ENCODE data around the gene CCL3.
"Not testable (repeated sequence)": the region's sequence is repeated elsewhere in the genome, so short reads cannot be mapped to it uniquely, and the experiment has no call there.

The CCL3 gene

GRCh38 chr17:36085765-36086164 lies 4.2 kb downstream of the CCL3 start:
- TF ChIP-seq CTCF (IDR thresholded peaks at IDR 0.05; ENCODE audit: low read depth, low read length) (no peak), EZH2phosphoT487 (IDR thresholded peaks at IDR 0.05; ENCODE audit: low read depth) (no peak)
- Histone ChIP-seq H2AFZ (ENCODE audit: low read depth, low read length) (no peak overlapping the region), H3K9me3 (ENCODE audit: insufficient read depth, low read length) (no peaks in the 10 kb centered on the region), H3K4me2 (ENCODE audit: low read length) (no peak overlapping the region), H3K4me3 (ENCODE audit: low read length) (no peak overlapping the region), H3K9ac (ENCODE audit: low read length) (no peak overlapping the region), H3K27ac (ENCODE audit: low read length) (no peak overlapping the region), H3K4me1 (ENCODE audit: low read length) (peaks cover 51% of the 10 kb centered on the region), H3K79me2 (ENCODE audit: low read length) (no peaks in the 10 kb centered on the region), H4K20me1 (ENCODE audit: insufficient read depth, low read length) (no peaks in the 10 kb centered on the region), H3K36me3 (replicated peaks; ENCODE audit: low read depth, low read length) (peaks cover 3% of the 10 kb centered on the region), H3K27me3 (ENCODE audit: low read depth, low read length) (0 out of 2 replicates have a peak, but pooled peaks cover 4% of the 10 kb centered on the region)

- H3K27ac ChIP-seq (ENCODE audit: low read length); H3K9ac ChIP-seq (ENCODE audit: low read length); H3K79me2 ChIP-seq (ENCODE audit: low read length); H3K36me3 ChIP-seq (replicated peaks; ENCODE audit: low read depth, low read length); H3K4me2 ChIP-seq (ENCODE audit: low read length); H3K4me3 ChIP-seq (ENCODE audit: low read length); H4K20me1 ChIP-seq (ENCODE audit: insufficient read depth, low read length); H3K27me3 ChIP-seq (ENCODE audit: low read depth, low read length); H2AFZ ChIP-seq (ENCODE audit: low read depth, low read length); H3K9me3 ChIP-seq (ENCODE audit: insufficient read depth, low read length): not testable (repeated sequence)
- H3K4me1 ChIP-seq (ENCODE audit: low read length): peaks cover 33% of the 10 kb centered on the region
Observed at GRCh38 chr17:36083691-36084090, 6.3 kb downstream of the CCL3 start.

GRCh38 chr17:36082482-36083120 lies 7.3 kb downstream of the CCL3 start:
- H3K9me3 ChIP-seq (ENCODE audit: insufficient read depth, low read length); H3K27me3 ChIP-seq (ENCODE audit: low read depth, low read length); H4K20me1 ChIP-seq (ENCODE audit: insufficient read depth, low read length); H3K79me2 ChIP-seq (ENCODE audit: low read length); H3K36me3 ChIP-seq (replicated peaks; ENCODE audit: low read depth, low read length): not testable (repeated sequence)
- Histone ChIP-seq H3K4me1 (ENCODE audit: low read length) (peaks cover 30% of the 10 kb centered on the region), H3K4me3 (ENCODE audit: low read length) (peak overlapping the region; percentile 72), H2AFZ (ENCODE audit: low read depth, low read length) (peak overlapping the region; percentile 73), H3K9ac (ENCODE audit: low read length) (peak overlapping the region; percentile 45; the same call in 1 of the 2 replicates), H3K27ac (ENCODE audit: low read length) (peak overlapping the region; percentile 57), H3K4me2 (ENCODE audit: low read length) (peak overlapping the region; percentile 83)

GRCh38 chr17:36081681-36082471 lies 8.1 kb downstream of the CCL3 start:
- H3K36me3 ChIP-seq (replicated peaks; ENCODE audit: low read depth, low read length); H3K79me2 ChIP-seq (ENCODE audit: low read length); H3K27me3 ChIP-seq (ENCODE audit: low read depth, low read length); H4K20me1 ChIP-seq (ENCODE audit: insufficient read depth, low read length); H3K9me3 ChIP-seq (ENCODE audit: insufficient read depth, low read length): not testable (repeated sequence)
- Histone ChIP-seq H3K9ac (ENCODE audit: low read length) (peak overlapping the region; percentile 45; the same call in 1 of the 2 replicates), H2AFZ (ENCODE audit: low read depth, low read length) (peak overlapping the region; percentile 73), H3K27ac (ENCODE audit: low read length) (peak overlapping the region; percentile 57), H3K4me2 (ENCODE audit: low read length) (peak overlapping the region; percentile 83), H3K4me1 (ENCODE audit: low read length) (peaks cover 30% of the 10 kb centered on the region), H3K4me3 (ENCODE audit: low read length) (peak overlapping the region; percentile 72)

- no peak overlapping the region for H2AFZ ChIP-seq (ENCODE audit: low read depth, low read length)
- H3K4me3 ChIP-seq (ENCODE audit: low read length): no peak overlapping the region
- H3K36me3 ChIP-seq (replicated peaks; ENCODE audit: low read depth, low read length): no peaks in the 10 kb centered on the region
- H3K27ac ChIP-seq (ENCODE audit: low read length): no peak overlapping the region
- H3K27me3 ChIP-seq (ENCODE audit: low read depth, low read length): peaks cover 7% of the 10 kb centered on the region; the same call in 1 of the 2 replicates
- no peak overlapping the region for H3K9ac ChIP-seq (ENCODE audit: low read length)
- H3K4me2 ChIP-seq (ENCODE audit: low read length): no peak overlapping the region
- TF ChIP-seq CTCF (IDR thresholded peaks at IDR 0.05; ENCODE audit: low read depth, low read length) (no peak), EZH2phosphoT487 (IDR thresholded peaks at IDR 0.05; ENCODE audit: low read depth) (no peak)
- H3K9me3 ChIP-seq (ENCODE audit: insufficient read depth, low read length): no peaks in the 10 kb centered on the region
- H3K79me2 ChIP-seq (ENCODE audit: low read length): no peaks in the 10 kb centered on the region
- H4K20me1 ChIP-seq (ENCODE audit: insufficient read depth, low read length): no peaks in the 10 kb centered on the region
- peaks cover 21% of the 10 kb centered on the region for H3K4me1 ChIP-seq (ENCODE audit: low read length)
Observed at GRCh38 chr17:36074365-36074764, 15.6 kb downstream of the CCL3 start.
